Neural cell (in vitro differentiated cells): ENCODE data around the gene SDC1. TPM values are rescaled to one million over a fixed set of nuclear protein-coding genes. Genes with fewer than 3 reads are reported as not detected.

ENCODE experiments used
- H2AFZ ChIP-seq: fragments of 200-600, 300-800 bp; sonication (generic), shearing (Covaris generic); 2 replicates; pipeline ENCODE4 v1.6.0; 2014; ENCODE audit warnings: low read depth, mild to moderate bottlenecking, antibody characterized with exemption, low read length, moderate library complexity
- H3F3A ChIP-seq: fragments of 200-600 bp; shearing (Covaris generic); 2 replicates; pipeline ENCODE4 v1.6.1; 2016; ENCODE audit warnings: mild to moderate bottlenecking, moderate library complexity, mixed read lengths, antibody characterized with exemption, low read length; ENCODE audit not compliant: insufficient read depth, poor library complexity, severe bottlenecking
- H3K27ac ChIP-seq: fragments of 200-600, 300-800 bp; sonication (generic), shearing (Covaris generic); 2 replicates; pipeline ENCODE4 v1.5.1; 2014; ENCODE audit warnings: mild to moderate bottlenecking, low read length, moderate library complexity
- H3K27me3 ChIP-seq: fragments of 300-800, 200-600 bp; sonication (generic), shearing (Covaris generic); 2 replicates; pipeline ENCODE4 v1.6.0; 2014; ENCODE audit warnings: mild to moderate bottlenecking, low read depth, low read length, moderate library complexity; ENCODE audit not compliant: insufficient read depth
- H3K36me3 ChIP-seq: fragments of 300-800, 200-600 bp; sonication (generic), shearing (Covaris generic); 2 replicates; pipeline ENCODE4 v1.5.1; 2014; ENCODE audit warnings: mild to moderate bottlenecking, antibody characterized with exemption, low read length, moderate library complexity; ENCODE audit not compliant: insufficient read depth
- H3K4me2 ChIP-seq: fragments of 300-800, 200-600 bp; sonication (generic), shearing (Covaris generic); 2 replicates; pipeline ENCODE4 v1.6.0; 2014; ENCODE audit warnings: mild to moderate bottlenecking, low read length
- H3K4me3 ChIP-seq: fragments of 300-800, 200-600 bp; sonication (generic), shearing (Covaris generic); 2 replicates; pipeline ENCODE4 v1.5.1; 2014; ENCODE audit warnings: mild to moderate bottlenecking, low read length, moderate library complexity
- H3K79me2 ChIP-seq: fragments of 200-600 bp; shearing (Covaris generic); replicated peaks from 2 replicates; pipeline ENCODE4 v1.6.0; 2014; ENCODE audit warnings: mild to moderate bottlenecking, low read length, moderate library complexity; ENCODE audit not compliant: insufficient read depth
- H3K9ac ChIP-seq: fragments of 300-800, 200-600 bp; sonication (generic), shearing (Covaris generic); 2 replicates; pipeline ENCODE4 v1.6.1; 2016; ENCODE audit warnings: mild to moderate bottlenecking, low read length, mixed read lengths
- H3K9me2 ChIP-seq: fragments of 200-600 bp; shearing (Covaris generic); 2 replicates; pipeline ENCODE4 v1.6.1; 2016; ENCODE audit warnings: mild to moderate bottlenecking, low read length, mixed read lengths; ENCODE audit not compliant: insufficient read depth
- H3K9me3 ChIP-seq: fragments of 200-600, 300-800 bp; sonication (generic), shearing (Covaris generic); 2 replicates; pipeline ENCODE4 v1.6.1; 2016; ENCODE audit warnings: mild to moderate bottlenecking, mixed run types, low read length, moderate library complexity, mixed read lengths
- H4K20me1 ChIP-seq: fragments of 200-600 bp; shearing (Covaris generic); 2 replicates; pipeline ENCODE4 v1.6.1; 2016; ENCODE audit warnings: mild to moderate bottlenecking, mixed run types; ENCODE audit not compliant: insufficient read depth
- EP300 ChIP-seq: fragments of 450-650 bp; conservative IDR thresholded peaks from 2 replicates; pipeline ENCODE4 v1.6.1; 2014; ENCODE audit warnings: antibody characterized with exemption, mild to moderate bottlenecking, moderate library complexity; ENCODE audit not compliant: poor library complexity, severe bottlenecking
- EZH2 ChIP-seq: fragments of 200-600, 300-800 bp; shearing (Covaris generic), sonication (generic); IDR thresholded peaks from 2 replicates; pipeline ENCODE4 v1.6.1; 2014; ENCODE audit warnings: antibody characterized with exemption, low read length, borderline replicate concordance, mild to moderate bottlenecking; ENCODE audit not compliant: insufficient read depth, poor library complexity, severe bottlenecking
- MXI1 ChIP-seq: fragments of 450-650 bp; conservative IDR thresholded peaks from 2 replicates; pipeline ENCODE4 v1.6.1; 2014; ENCODE audit warnings: antibody characterized with exemption, mild to moderate bottlenecking; ENCODE audit not compliant: poor library complexity, severe bottlenecking
- POLR2AphosphoS5 ChIP-seq: IDR thresholded peaks from 2 replicates; pipeline ENCODE4 v1.6.1; 2012
- RAD21 ChIP-seq: fragments of 450-650 bp; conservative IDR thresholded peaks from 2 replicates; pipeline ENCODE4 v1.6.1; 2014; ENCODE audit warnings: antibody characterized with exemption, mild to moderate bottlenecking, moderate library complexity
- SMC3 ChIP-seq: fragments of 450-650 bp; conservative IDR thresholded peaks from 2 replicates; pipeline ENCODE4 v1.6.1; 2014; ENCODE audit warnings: antibody characterized with exemption, mild to moderate bottlenecking, moderate library complexity; ENCODE audit not compliant: poor library complexity
- TAF1 ChIP-seq: IDR thresholded peaks from 2 replicates; pipeline ENCODE4 v1.6.1; 2012; ENCODE audit warnings: low read depth
- polyA plus RNA-seq: library from polyadenylated mRNA; depleted of rRNA; stranded (reverse); fragments of >200 nt; gene quantifications from 2 replicates; pipeline ENCODE4 v1.2.3, GENCODE V29; 2014
- TF ChIP-seq, protein P1 (sequence below): fragments of 450-650 bp; IDR thresholded peaks from 2 replicates; pipeline ENCODE4 v1.5.1; 2014; ENCODE audit warnings: antibody characterized with exemption, mild to moderate bottlenecking, moderate library complexity; ENCODE audit not compliant: poor library complexity, severe bottlenecking
- TF ChIP-seq, protein P2 (sequence below): IDR thresholded peaks from 2 replicates; pipeline ENCODE4 v1.6.1; 2012; ENCODE audit warnings: borderline replicate concordance

The SDC1 gene
- polyA plus RNA-seq, 1 donor from 2014 or later, result 14.9 TPM

DNA sequence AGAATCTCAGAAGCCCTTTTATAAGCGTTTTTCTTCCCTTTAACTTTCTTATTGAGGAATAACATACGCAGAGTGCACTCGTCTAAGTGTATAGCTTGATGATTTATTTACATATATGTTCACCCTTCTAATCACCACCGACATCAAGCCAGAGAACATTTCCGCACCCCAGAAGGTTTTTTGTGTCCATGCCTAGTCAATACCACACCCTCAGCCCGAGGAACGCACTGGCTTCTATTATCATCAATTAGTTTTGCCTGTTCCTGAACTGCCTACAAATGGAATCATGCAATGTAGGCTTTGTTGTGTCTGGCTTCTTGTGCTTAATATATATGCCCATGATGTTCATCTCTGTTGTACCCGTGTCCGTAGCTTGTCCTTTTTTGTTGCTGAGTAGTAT, 27.7 kb downstream of the SDC1 start:
- H3K36me3 ChIP-seq, result no peaks in the 10 kb centered on the region
- H3K9ac ChIP-seq, result no peak overlapping the region
- H3F3A ChIP-seq, result no peaks in the 10 kb centered on the region
- H3K9me3 ChIP-seq, result no peaks in the 10 kb centered on the region
- H3K27me3 ChIP-seq, result no peaks in the 10 kb centered on the region
- H3K4me2 ChIP-seq, result no peak overlapping the region
- H3K27ac ChIP-seq, result no peak overlapping the region
- no peaks in the 10 kb centered on the region for H4K20me1 ChIP-seq
- H3K9me2 ChIP-seq, result no peaks in the 10 kb centered on the region
- no peaks in the 10 kb centered on the region for H3K79me2 ChIP-seq
- no peak for TF ChIP-seq EZH2
- TF ChIP-seq, protein P1, sequence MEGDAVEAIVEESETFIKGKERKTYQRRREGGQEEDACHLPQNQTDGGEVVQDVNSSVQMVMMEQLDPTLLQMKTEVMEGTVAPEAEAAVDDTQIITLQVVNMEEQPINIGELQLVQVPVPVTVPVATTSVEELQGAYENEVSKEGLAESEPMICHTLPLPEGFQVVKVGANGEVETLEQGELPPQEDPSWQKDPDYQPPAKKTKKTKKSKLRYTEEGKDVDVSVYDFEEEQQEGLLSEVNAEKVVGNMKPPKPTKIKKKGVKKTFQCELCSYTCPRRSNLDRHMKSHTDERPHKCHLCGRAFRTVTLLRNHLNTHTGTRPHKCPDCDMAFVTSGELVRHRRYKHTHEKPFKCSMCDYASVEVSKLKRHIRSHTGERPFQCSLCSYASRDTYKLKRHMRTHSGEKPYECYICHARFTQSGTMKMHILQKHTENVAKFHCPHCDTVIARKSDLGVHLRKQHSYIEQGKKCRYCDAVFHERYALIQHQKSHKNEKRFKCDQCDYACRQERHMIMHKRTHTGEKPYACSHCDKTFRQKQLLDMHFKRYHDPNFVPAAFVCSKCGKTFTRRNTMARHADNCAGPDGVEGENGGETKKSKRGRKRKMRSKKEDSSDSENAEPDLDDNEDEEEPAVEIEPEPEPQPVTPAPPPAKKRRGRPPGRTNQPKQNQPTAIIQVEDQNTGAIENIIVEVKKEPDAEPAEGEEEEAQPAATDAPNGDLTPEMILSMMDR, result no peak
- TF ChIP-seq, protein P2, sequence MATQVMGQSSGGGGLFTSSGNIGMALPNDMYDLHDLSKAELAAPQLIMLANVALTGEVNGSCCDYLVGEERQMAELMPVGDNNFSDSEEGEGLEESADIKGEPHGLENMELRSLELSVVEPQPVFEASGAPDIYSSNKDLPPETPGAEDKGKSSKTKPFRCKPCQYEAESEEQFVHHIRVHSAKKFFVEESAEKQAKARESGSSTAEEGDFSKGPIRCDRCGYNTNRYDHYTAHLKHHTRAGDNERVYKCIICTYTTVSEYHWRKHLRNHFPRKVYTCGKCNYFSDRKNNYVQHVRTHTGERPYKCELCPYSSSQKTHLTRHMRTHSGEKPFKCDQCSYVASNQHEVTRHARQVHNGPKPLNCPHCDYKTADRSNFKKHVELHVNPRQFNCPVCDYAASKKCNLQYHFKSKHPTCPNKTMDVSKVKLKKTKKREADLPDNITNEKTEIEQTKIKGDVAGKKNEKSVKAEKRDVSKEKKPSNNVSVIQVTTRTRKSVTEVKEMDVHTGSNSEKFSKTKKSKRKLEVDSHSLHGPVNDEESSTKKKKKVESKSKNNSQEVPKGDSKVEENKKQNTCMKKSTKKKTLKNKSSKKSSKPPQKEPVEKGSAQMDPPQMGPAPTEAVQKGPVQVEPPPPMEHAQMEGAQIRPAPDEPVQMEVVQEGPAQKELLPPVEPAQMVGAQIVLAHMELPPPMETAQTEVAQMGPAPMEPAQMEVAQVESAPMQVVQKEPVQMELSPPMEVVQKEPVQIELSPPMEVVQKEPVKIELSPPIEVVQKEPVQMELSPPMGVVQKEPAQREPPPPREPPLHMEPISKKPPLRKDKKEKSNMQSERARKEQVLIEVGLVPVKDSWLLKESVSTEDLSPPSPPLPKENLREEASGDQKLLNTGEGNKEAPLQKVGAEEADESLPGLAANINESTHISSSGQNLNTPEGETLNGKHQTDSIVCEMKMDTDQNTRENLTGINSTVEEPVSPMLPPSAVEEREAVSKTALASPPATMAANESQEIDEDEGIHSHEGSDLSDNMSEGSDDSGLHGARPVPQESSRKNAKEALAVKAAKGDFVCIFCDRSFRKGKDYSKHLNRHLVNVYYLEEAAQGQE, result no peak
- no peak for TF ChIP-seq RAD21
- no peak for TF ChIP-seq TAF1
- TF ChIP-seq SMC3, result no peak
- TF ChIP-seq POLR2AphosphoS5, result no peak
- no peak for TF ChIP-seq MXI1
- no peak for TF ChIP-seq EP300
- no peak overlapping the region for H2AFZ ChIP-seq
- no peak overlapping the region for H3K4me3 ChIP-seq

DNA sequence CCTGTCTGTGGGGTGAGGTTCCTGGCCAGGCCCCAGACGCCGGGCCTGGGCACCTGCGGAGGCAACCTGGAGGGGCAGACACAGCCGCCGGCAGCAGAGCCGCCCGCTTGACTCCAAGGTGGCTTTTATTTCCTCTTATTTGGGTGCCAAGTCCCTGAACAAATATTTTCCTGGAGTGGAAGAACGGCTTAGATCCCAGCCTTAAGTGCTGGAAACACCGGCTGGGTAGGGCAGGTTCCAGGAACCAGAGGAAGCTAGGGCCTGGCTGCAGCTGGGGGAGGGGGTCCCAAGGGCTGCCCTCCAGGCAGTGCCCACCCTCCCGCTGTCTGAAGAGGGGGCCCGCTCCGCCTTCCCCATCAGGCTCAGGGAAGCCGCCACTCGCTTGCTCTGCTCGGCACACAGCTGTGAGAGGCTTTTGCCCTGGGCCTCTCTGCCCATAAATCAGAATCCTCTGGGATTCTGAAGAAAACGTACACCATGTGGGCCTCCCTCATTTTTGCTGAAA, 28.2 kb downstream of the SDC1 start:
- Histone ChIP-seq H3F3A (no peaks in the 10 kb centered on the region), H3K9ac (no peak overlapping the region), H3K9me2 (no peaks in the 10 kb centered on the region), H3K36me3 (no peaks in the 10 kb centered on the region), H3K79me2 (no peaks in the 10 kb centered on the region), H3K9me3 (no peaks in the 10 kb centered on the region), H3K27ac (no peak overlapping the region), H4K20me1 (no peaks in the 10 kb centered on the region), H3K4me2 (no peak overlapping the region), H3K27me3 (no peaks in the 10 kb centered on the region), H3K4me3 (no peak overlapping the region), H2AFZ (no peak overlapping the region)
- TF ChIP-seq SMC3 (no peak), POLR2AphosphoS5 (no peak), RAD21 (no peak), EP300 (no peak), EZH2 (no peak), MXI1 (no peak), TAF1 (no peak)
- TF ChIP-seq, protein P2, result no peak
- TF ChIP-seq, protein P1, result no peak
